ENCODE results near the gene CIITA.

DNA sequence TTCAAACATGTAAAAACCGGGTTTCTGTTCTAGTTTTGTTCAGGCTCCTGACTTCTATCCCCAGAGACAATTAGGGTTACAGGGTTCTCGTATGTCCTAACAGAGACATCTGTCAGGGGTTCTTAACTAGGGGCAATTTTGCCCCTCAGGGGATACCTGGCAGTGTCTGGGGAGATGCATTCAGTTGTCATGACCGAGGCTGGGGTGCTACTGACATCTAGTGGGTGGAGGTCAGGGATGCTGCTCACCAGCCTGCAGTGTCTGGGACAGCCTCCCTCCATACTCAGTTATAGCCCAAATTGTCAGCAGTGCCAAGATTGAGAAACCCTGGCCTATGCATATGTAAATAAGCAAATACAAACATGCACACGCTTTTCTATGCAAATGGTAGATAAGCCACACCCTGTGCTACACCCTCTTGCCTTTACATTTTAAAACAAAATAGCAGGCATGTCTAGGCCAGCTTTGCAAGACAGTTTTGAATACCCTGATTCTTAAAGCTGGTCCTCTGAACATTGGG, 104.8 kb downstream of the CIITA start:
- TF ChIP-seq, protein P1, sequence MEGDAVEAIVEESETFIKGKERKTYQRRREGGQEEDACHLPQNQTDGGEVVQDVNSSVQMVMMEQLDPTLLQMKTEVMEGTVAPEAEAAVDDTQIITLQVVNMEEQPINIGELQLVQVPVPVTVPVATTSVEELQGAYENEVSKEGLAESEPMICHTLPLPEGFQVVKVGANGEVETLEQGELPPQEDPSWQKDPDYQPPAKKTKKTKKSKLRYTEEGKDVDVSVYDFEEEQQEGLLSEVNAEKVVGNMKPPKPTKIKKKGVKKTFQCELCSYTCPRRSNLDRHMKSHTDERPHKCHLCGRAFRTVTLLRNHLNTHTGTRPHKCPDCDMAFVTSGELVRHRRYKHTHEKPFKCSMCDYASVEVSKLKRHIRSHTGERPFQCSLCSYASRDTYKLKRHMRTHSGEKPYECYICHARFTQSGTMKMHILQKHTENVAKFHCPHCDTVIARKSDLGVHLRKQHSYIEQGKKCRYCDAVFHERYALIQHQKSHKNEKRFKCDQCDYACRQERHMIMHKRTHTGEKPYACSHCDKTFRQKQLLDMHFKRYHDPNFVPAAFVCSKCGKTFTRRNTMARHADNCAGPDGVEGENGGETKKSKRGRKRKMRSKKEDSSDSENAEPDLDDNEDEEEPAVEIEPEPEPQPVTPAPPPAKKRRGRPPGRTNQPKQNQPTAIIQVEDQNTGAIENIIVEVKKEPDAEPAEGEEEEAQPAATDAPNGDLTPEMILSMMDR (IDR thresholded peaks at IDR 0.05; ENCODE audit: low read depth, low read length, poor library complexity, severe bottlenecking), result peak; percentile 87
- no peak for TF ChIP-seq EZH2phosphoT487 (IDR thresholded peaks at IDR 0.05; ENCODE audit: borderline replicate concordance, low read length)

Data from DOHH2 (cell line).